Esophagus (tissue), 2 donors: ENCODE measurements around the gene DNAJC3. TPM values are rescaled to one million over a fixed set of nuclear protein-coding genes. Genes with fewer than 3 reads are reported as not detected.
"Not testable (repeated sequence)": the region's sequence is repeated elsewhere in the genome, so short reads cannot be mapped to it uniquely, and the experiment has no call there.

Experiments used
- H3K27ac ChIP-seq, 2 donors: one replicate each; pipeline ENCODE4 v1.5.1; 2013; ENCODE audit warnings: low read depth in 2 of 2, mild to moderate bottlenecking in 2 of 2, inconsistent platforms in 1 of 2, low read length in 1 of 2, moderate library complexity in 1 of 2
- H3K27me3 ChIP-seq, 2 donors: one replicate each; pipeline ENCODE4 v1.6.1; 2013; ENCODE audit warnings: low read length in 2 of 2, control low read depth in 1 of 2, mild to moderate bottlenecking in 1 of 2; ENCODE audit not compliant: insufficient read depth in 2 of 2, control insufficient read depth in 1 of 2
- H3K36me3 ChIP-seq, 2 donors: one replicate each; pipeline ENCODE4 v1.6.1; 2013; ENCODE audit warnings: low read length in 1 of 2; ENCODE audit not compliant: control insufficient read depth in 2 of 2, insufficient read depth in 2 of 2
- H3K4me1 ChIP-seq, 2 donors: one replicate each; pipeline ENCODE4 v1.6.1; 2013; ENCODE audit warnings: low read length in 1 of 2; ENCODE audit not compliant: control insufficient read depth in 2 of 2, insufficient read depth in 2 of 2
- H3K4me3 ChIP-seq, 2 donors: one replicate each; pipeline ENCODE4 v1.5.1; 2013; ENCODE audit warnings: low read length in 2 of 2, mild to moderate bottlenecking in 2 of 2, low read depth in 1 of 2, moderate library complexity in 1 of 2
- H3K9me3 ChIP-seq, 2 donors: one replicate each; pipeline ENCODE4 v1.6.1; 2013; ENCODE audit warnings: mild to moderate bottlenecking in 2 of 2, low read depth in 1 of 2, low read length in 1 of 2, moderate library complexity in 1 of 2; ENCODE audit not compliant: control insufficient read depth in 2 of 2, insufficient read depth in 1 of 2
- WGBS, 2 donors: extraction: QIAGEN DNeasy Blood & Tissue Kit; methylation state at CpG; one replicate each; pipeline ENCODE4 v1.1.7; 2013; 5-methylcytosine and 5-hydroxymethylcytosine counted together
- polyA plus RNA-seq, 2 donors: library from polyadenylated mRNA; stranded (reverse); fragments of 200-250 nt; gene quantifications; one replicate each; pipeline ENCODE4 v1.2.3, GENCODE V29; 2013
- donor health status: healthy with polysubstance abuse.
- donor health status: Bipolar disorder and iron deficiency.

The DNAJC3 gene
- polyA plus RNA-seq, 2 donors: 7.0 to 8.9 TPM

- Histone ChIP-seq H3K9me3 (no peaks in the 10 kb centered on the region), H3K27me3 (no peaks in the 10 kb centered on the region), H3K4me1 (no peaks in the 10 kb centered on the region), H3K27ac (no peak overlapping the region), H3K36me3 (no peaks in the 10 kb centered on the region), H3K4me3 (no peak overlapping the region)
- WGBS, 2 donors: 49 to 100% methylated on average over 1 to 2 of the region's 2 CpGs
Measured at GRCh38 chr13:95728957-95729356, 52.0 kb downstream of the DNAJC3 start.

GRCh38 chr13:95734124-95734523 lies 57.2 kb downstream of the DNAJC3 start:
- Histone ChIP-seq H3K9me3 (no peaks in the 10 kb centered on the region), H3K4me1 (no peaks in the 10 kb centered on the region), H3K4me3 (no peak overlapping the region), H3K27ac (no peak overlapping the region), H3K36me3 (no peaks in the 10 kb centered on the region), H3K27me3 (no peaks in the 10 kb centered on the region)
- WGBS, 2 donors: 97 to 98% methylated on average over 2 of the region's 2 CpGs

- WGBS, 2 donors: 87 to 89% methylated on average over 7 to 10 of the region's 37 CpGs
- H3K27me3 ChIP-seq, H3K9me3 ChIP-seq, H3K4me3 ChIP-seq, H3K27ac ChIP-seq, H3K4me1 ChIP-seq, H3K36me3 ChIP-seq: not testable (repeated sequence)
Measured at GRCh38 chr13:95740071-95740978, 63.4 kb downstream of the DNAJC3 start.

- Histone ChIP-seq H3K27me3 (no peaks in the 10 kb centered on the region), H3K36me3 (no peaks in the 10 kb centered on the region), H3K4me3 (no peak overlapping the region), H3K4me1 (peaks cover 3 to 8% of the 10 kb centered on the region in 2 donors), H3K27ac (no peak overlapping the region), H3K9me3 (peaks cover 0 to 2% of the 10 kb centered on the region in 2 donors)
Measured at GRCh38 chr13:95740979-95741320, 64.0 kb downstream of the DNAJC3 start.

GRCh38 chr13:95741584-95742563 lies 64.9 kb downstream of the DNAJC3 start:
- Histone ChIP-seq H3K27me3 (no peaks in the 10 kb centered on the region), H3K4me1 (peaks cover 3 to 8% of the 10 kb centered on the region in 2 donors), H3K4me3 (no peak overlapping the region), H3K27ac (no peak overlapping the region), H3K36me3 (no peaks in the 10 kb centered on the region), H3K9me3 (peaks cover 0 to 2% of the 10 kb centered on the region in 2 donors)
- WGBS, 2 donors: 97 to 99% methylated on average over 4 of the region's 4 CpGs

- 88 to 92% methylated on average over 3 of the region's 3 CpGs for WGBS, 2 donors
- Histone ChIP-seq H3K27me3 (no peaks in the 10 kb centered on the region), H3K4me1 (peaks cover 3 to 8% of the 10 kb centered on the region in 2 donors), H3K36me3 (no peaks in the 10 kb centered on the region), H3K27ac (no peak overlapping the region), H3K9me3 (peaks cover 0 to 2% of the 10 kb centered on the region in 2 donors), H3K4me3 (no peak overlapping the region)
Measured at GRCh38 chr13:95743192-95743591, 66.3 kb downstream of the DNAJC3 start.

GRCh38 chr13:95745289-95745688 lies 68.3 kb downstream of the DNAJC3 start:
- H3K4me1 ChIP-seq: peaks cover 3 to 8% of the 10 kb centered on the region in 2 donors
- WGBS, 2 donors: 81 to 92% methylated on average over 4 of the region's 4 CpGs

GRCh38 chr13:95745752-95746151 lies 68.8 kb downstream of the DNAJC3 start:
- H3K27me3 ChIP-seq: no peaks in the 10 kb centered on the region
- H3K9me3 ChIP-seq: peaks cover 0 to 2% of the 10 kb centered on the region in 2 donors
- H3K27ac ChIP-seq: no peak overlapping the region
- H3K36me3 ChIP-seq: no peaks in the 10 kb centered on the region
- H3K4me1 ChIP-seq: peaks cover 3 to 8% of the 10 kb centered on the region in 2 donors
- H3K4me3 ChIP-seq: no peak overlapping the region
- 76 to 86% methylated on average over 2 of the region's 2 CpGs for WGBS, 2 donors

More at GRCh38 chr13:95745289-95745688, 68.3 kb downstream of the DNAJC3 start:
- H3K4me3 ChIP-seq: no peak overlapping the region
- no peak overlapping the region for H3K27ac ChIP-seq
- no peaks in the 10 kb centered on the region for H3K27me3 ChIP-seq
- H3K9me3 ChIP-seq: peaks cover 0 to 2% of the 10 kb centered on the region in 2 donors
- H3K36me3 ChIP-seq: no peaks in the 10 kb centered on the region

- Histone ChIP-seq H3K27ac (no peak overlapping the region), H3K27me3 (no peaks in the 10 kb centered on the region), H3K36me3 (no peaks in the 10 kb centered on the region), H3K4me1 (no peaks in the 10 kb centered on the region), H3K9me3 (no peaks in the 10 kb centered on the region), H3K4me3 (no peak overlapping the region)
- 85 to 94% methylated on average over 4 of the region's 4 CpGs for WGBS, 2 donors
Measured at GRCh38 chr13:95749545-95749944, 72.6 kb downstream of the DNAJC3 start.
